ENCODE measurements around the gene RIOK3. TPM values are rescaled to one million over a fixed set of nuclear protein-coding genes. Genes with fewer than 3 reads are reported as not detected.

The RIOK3 gene
- total and polyA plus RNA-seq, 2 of the 4 experiments (the other 2 are of a cell fraction), result 21.5 to 38.9 TPM

DNA sequence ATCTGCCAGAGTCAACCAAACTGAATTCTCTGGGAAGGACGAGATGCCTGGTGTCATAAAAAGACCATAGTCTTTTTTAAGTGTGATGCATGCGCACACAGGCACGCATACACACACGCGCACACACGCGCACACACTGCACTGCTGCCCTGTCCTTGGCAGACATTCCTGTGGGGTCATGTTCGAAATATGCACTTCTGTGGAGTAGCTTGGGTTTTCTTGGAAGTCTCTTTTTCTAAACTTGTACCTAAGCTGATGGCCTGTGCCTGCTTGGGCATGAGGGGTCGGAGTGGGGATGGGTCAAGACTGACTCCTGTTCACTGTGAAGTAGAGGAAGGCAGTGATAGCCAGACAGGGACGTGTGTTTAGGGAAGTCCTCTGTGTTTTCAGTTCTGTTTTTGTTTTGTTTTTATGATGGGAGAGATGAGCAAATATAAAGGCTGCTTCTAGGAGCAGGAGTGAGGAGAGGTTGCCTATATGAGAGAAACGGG is 46.2 kb downstream of the RIOK3 start:
- Histone ChIP-seq H2AK5ac (ENCODE audit: low read depth, low read length) (peak overlapping the region; percentile 89), H3K36me3 (ENCODE audit: control insufficient read depth, insufficient read depth, low read length) (no peaks in the 10 kb centered on the region), H3K9ac (ENCODE audit: low read depth, low read length) (peak overlapping the region; percentile 36; the same call in 1 of the 2 replicates), H3K14ac (replicated peaks; ENCODE audit: low read depth, low read length) (peak overlapping the region; percentile 91; the same call in 1 of the 2 replicates), H4K8ac (ENCODE audit: low read depth in 2 of 2, low read length in 2 of 2) (peak overlapping the region in 1 of 2 experiments; percentile 76; a peak in 1 of 4 replicates), H2BK15ac (ENCODE audit: low read depth, low read length) (no peak overlapping the region; the same call in 2 of the 3 replicates), H2BK5ac (ENCODE audit: low read depth, low read length, poor library complexity, severe bottlenecking) (no peak overlapping the region), H3K4me1 (ENCODE audit: control insufficient read depth, insufficient read depth, low read length) (peaks cover 10% of the 10 kb centered on the region), H3K4me3 (ENCODE audit: insufficient read depth, low read depth, low read length) (no peak overlapping the region), H3K79me1 (ENCODE audit: low read depth in 1 of 2, low read length in 2 of 2) (peaks cover 6 to 16% of the 10 kb centered on the region in 2 experiments), H4K5ac (ENCODE audit: low read depth, low read length) (peak overlapping the region; percentile 45; the same call in 1 of the 2 replicates), H2BK120ac (ENCODE audit: low read depth, low read length) (peak overlapping the region; percentile 71; the same call in 1 of the 2 replicates), H3K9me1 (ENCODE audit: insufficient read depth, low read length) (peaks cover 8% of the 10 kb centered on the region), H3K4me2 (ENCODE audit: low read depth, low read length) (peak overlapping the region; percentile 67), H4K20me1 (ENCODE audit: insufficient read depth, low read length) (no peaks in the 10 kb centered on the region), H3K27me3 (ENCODE audit: control insufficient read depth, insufficient read depth, low read length) (no peaks in the 10 kb centered on the region), H3K56ac (ENCODE audit: extremely low read depth, insufficient read depth, low read length) (no peak overlapping the region; the same call in 1 of the 2 replicates), H2AK9ac (replicated peaks; ENCODE audit: low read depth, low read length, poor library complexity) (no peak overlapping the region), H3K27ac (ENCODE audit: insufficient read depth, low read length) (peak overlapping the region; percentile 34; the same call in 1 of the 2 replicates), H2BK20ac (ENCODE audit: low read depth, low read length) (peak overlapping the region; percentile 63; the same call in 1 of the 2 replicates), H3K23ac (ENCODE audit: low read depth, low read length) (no peak overlapping the region), H3K9me3 (ENCODE audit: control insufficient read depth, insufficient read depth, low read length) (no peaks in the 10 kb centered on the region), H2AFZ (replicated peaks; ENCODE audit: low read length, poor library complexity) (peak overlapping the region; percentile 72), H3K4ac (ENCODE audit: low read depth, low read length) (peak overlapping the region; percentile 70), H4K91ac (ENCODE audit: insufficient read depth, low read depth, low read length) (peak overlapping the region; percentile 54; the same call in 1 of the 2 replicates), H3K18ac (ENCODE audit: low read depth, low read length) (peak overlapping the region; percentile 73; the same call in 1 of the 2 replicates)
- 33% methylated on average over 1 of the region's 11 CpGs; no CpG with 5 or more reads in 1 of the 2 experiments for WGBS, 2 experiments (ENCODE audit: extremely low coverage in 2 of 2, insufficient read length in 1 of 2)
- no TSS peak for BruUV-seq (replicated peaks)
- dilution Hi-C loops (cut with HindIII; ENCODE audit: low sequenced_read_pairs, unreplicated experiment) (no loop called here), intact Hi-C loops (cut with micrococcal nuclease) (loop anchor here (5.0 kb wide), 1 partner anchor 203 kb away; no protein-coding TSS in a partner anchor), in situ Hi-C loops (cut with MboI; ENCODE audit: low sequenced_read_pairs) (no loop called here)
- ChIA-PET CTCF (interaction anchor here (0.7 kb wide), 1 partner anchor 13 kb away, joined by 3 read pairs; no protein-coding TSS in a partner anchor), POLR2A (ENCODE audit: unreplicated experiment) (no interaction called here)
- DNase-seq, result peak; percentile 71
- TF ChIP-seq, protein P1, sequence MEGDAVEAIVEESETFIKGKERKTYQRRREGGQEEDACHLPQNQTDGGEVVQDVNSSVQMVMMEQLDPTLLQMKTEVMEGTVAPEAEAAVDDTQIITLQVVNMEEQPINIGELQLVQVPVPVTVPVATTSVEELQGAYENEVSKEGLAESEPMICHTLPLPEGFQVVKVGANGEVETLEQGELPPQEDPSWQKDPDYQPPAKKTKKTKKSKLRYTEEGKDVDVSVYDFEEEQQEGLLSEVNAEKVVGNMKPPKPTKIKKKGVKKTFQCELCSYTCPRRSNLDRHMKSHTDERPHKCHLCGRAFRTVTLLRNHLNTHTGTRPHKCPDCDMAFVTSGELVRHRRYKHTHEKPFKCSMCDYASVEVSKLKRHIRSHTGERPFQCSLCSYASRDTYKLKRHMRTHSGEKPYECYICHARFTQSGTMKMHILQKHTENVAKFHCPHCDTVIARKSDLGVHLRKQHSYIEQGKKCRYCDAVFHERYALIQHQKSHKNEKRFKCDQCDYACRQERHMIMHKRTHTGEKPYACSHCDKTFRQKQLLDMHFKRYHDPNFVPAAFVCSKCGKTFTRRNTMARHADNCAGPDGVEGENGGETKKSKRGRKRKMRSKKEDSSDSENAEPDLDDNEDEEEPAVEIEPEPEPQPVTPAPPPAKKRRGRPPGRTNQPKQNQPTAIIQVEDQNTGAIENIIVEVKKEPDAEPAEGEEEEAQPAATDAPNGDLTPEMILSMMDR (conservative IDR thresholded peaks at IDR 0.05; ENCODE audit: low read depth, low read length), result no peak
- TF ChIP-seq BHLHE40 (IDR thresholded peaks at IDR 0.05; ENCODE audit: low read depth, low read length), result 0 out of 2 replicates have a peak, but pooled peaks have one; percentile 10
- ATAC-seq (ENCODE audit: low read depth), result 0 out of 2 replicates have a peak, but pooled peaks have one; percentile 3
